Skeletal muscle satellite cell (primary cell): ENCODE data around the gene DBT.

Source experiments
- H3K27me3 ChIP-seq: 2 replicates; pipeline ENCODE4 v1.7.0; 2013; ENCODE audit warnings: low read length; ENCODE audit not compliant: control insufficient read depth, insufficient read depth
- H3K36me3 ChIP-seq: 2 replicates; pipeline ENCODE4 v1.7.0; 2013; ENCODE audit warnings: mild to moderate bottlenecking, control low read depth, low read length; ENCODE audit not compliant: insufficient read depth
- H3K4me1 ChIP-seq: 2 replicates; pipeline ENCODE4 v1.7.0; 2013; ENCODE audit warnings: low read length; ENCODE audit not compliant: control insufficient read depth, insufficient read depth
- H3K4me2 ChIP-seq: 2 replicates; pipeline ENCODE4 v1.7.0; 2013; ENCODE audit warnings: mild to moderate bottlenecking, low read length
- H3K4me3 ChIP-seq: 2 replicates; pipeline ENCODE4 v1.7.0; 2013; ENCODE audit warnings: low read length
- H3K9ac ChIP-seq: 2 replicates; pipeline ENCODE4 v1.7.0; 2013; ENCODE audit warnings: mild to moderate bottlenecking, low read depth, low read length, moderate library complexity
- H3K9me3 ChIP-seq: replicated peaks from 2 replicates; pipeline ENCODE4 v1.7.0; 2013; ENCODE audit warnings: mild to moderate bottlenecking, control low read depth, low read length

DBT gene

DNA sequence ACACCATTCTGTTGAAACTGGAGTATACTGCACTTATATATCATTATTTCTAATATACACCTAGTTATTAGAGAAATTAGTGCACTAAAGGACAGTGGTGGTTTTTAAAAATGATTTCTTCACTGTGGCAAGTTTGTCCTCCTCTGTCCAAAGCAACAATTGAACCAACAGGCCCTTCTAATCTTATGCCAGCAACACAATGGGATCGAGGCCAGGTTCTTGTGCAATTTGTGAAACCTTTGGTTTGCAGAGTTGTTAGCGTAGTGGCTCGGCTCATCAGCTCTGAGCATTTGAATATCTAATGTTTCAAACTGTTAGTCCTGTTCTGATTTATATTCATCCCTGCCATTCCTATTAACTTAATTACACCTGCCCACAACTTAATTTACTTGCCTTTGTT, 61.7 kb downstream of the DBT start:
- no peaks in the 10 kb centered on the region for H3K27me3 ChIP-seq
- peak overlapping the region; percentile 6 for H3K4me2 ChIP-seq
- H3K9ac ChIP-seq: no peak overlapping the region
- H3K4me3 ChIP-seq: no peak overlapping the region
- peaks cover 22% of the 10 kb centered on the region for H3K4me1 ChIP-seq
- H3K36me3 ChIP-seq: peaks cover 4% of the 10 kb centered on the region
- no peaks in the 10 kb centered on the region for H3K9me3 ChIP-seq

DNA sequence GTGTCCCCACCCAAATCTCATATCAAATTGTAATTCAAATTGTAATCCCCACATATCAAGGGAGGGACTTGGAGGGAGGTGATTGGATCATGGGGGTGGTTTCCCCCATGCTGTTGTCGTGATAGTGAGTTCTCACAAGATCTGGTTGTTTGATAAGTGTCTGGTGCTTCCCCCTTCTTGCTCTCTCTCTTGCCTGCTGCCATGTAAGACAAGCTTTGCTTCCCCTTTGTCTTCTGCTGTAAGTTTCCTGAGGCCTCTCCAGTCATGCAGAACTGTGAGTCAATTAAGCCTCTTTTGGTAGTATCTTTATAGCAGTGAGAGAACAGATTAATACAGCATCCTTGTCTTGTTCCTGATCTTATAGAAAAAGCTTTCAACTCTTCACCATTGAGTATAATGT, 65.1 kb downstream of the DBT start:
- H3K4me3 ChIP-seq: no peak overlapping the region
- H3K27me3 ChIP-seq: no peaks in the 10 kb centered on the region
- H3K4me1 ChIP-seq: peaks cover 19% of the 10 kb centered on the region
- no peak overlapping the region for H3K4me2 ChIP-seq
- no peaks in the 10 kb centered on the region for H3K36me3 ChIP-seq
- H3K9me3 ChIP-seq: no peaks in the 10 kb centered on the region
- no peak overlapping the region for H3K9ac ChIP-seq

DNA sequence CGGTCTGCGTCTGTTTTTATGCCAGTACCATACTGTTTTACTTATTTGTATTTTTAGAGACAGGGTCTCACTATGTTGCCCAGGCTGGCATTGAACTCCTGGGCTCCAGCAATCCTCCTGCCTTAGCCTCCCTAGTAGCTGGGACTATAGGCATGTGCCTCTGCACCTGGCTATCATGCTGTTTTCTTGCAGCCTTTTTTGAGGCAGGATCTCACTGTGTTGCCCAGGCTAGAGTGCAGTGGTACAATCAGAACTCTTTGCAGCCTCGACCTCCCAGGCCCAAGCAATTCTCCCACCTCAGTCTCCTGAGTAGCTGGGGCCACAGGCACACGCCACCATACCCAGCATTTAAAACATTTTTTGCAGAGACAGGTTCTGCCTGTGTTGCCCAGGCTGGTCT, 66.3 kb downstream of the DBT start:
- Histone ChIP-seq H3K9me3 (no peaks in the 10 kb centered on the region), H3K4me3 (no peak overlapping the region), H3K36me3 (no peaks in the 10 kb centered on the region), H3K27me3 (no peaks in the 10 kb centered on the region), H3K9ac (no peak overlapping the region), H3K4me2 (no peak overlapping the region), H3K4me1 (peaks cover 7% of the 10 kb centered on the region)

DNA sequence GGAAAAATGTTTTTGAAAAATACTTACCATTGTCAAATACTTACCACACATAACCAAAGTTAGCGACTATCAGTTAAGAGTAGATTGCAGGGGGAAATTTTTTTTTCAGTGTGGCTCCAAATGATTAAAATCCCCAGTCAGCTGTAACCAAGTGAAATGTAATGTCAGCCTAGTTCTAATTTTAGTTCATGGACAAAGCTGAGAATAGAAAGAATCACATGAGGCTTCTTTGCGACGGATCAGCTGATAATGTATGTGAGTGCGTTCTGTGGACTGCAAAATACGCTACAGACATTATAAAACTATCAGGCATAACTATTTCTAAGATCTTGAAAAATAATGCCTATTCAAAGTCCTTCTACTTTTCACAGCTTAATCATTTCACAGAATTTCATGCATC, 71.5 kb downstream of the DBT start, which contains the start of gene LRRC39:
TSS of gene LRRC39 (minus strand) at position 166 of the 400 bp plus-strand sequence. CDS start 9,740 bp downstream, outside the sequence.
- Histone ChIP-seq H3K4me2 (no peak within 1 kb of the TSS), H3K4me3 (no peak within 1 kb of the TSS), H3K27me3 (no peaks in the 10 kb centered on the region), H3K4me1 (no peaks in the 10 kb centered on the region), H3K9ac (no peak within 1 kb of the TSS), H3K36me3 (no peaks in the 10 kb centered on the region), H3K9me3 (no peaks in the 10 kb centered on the region)

DNA sequence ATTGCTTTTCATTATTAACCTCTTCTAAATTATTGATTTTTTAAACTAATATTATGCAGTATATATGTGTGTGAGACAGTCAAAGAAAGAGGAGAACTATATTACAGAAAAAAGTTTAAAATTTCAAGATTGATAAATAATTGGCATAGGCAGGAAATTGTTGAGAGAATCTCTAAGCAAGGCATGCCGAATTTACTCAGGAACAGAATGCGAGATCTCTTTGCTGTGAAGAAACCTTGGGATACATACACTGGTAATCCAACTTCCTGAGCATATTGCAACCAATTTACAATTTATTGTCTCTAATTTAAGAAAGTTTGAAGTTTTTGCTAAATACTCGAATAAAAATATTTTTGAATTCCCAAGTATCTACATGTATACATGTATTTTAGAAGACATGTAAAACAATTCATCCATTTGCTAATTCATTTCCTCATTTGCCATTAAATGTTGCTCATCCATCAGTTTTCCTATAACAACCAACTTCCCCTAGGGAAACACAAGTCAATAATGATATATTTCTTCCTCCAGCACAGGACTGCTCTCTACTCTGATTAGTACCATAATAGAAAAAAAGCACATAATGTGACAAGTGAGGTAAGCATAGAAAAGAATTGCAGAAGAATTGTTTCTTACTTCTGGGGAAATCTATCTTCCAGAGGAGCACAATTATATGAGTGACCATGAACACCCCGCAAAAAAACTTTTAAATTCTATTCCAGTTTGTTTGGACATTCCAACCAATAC, 72.2 kb downstream of the DBT start:
- H3K4me3 ChIP-seq: no peak overlapping the region
- no peak overlapping the region for H3K9ac ChIP-seq

DNA sequence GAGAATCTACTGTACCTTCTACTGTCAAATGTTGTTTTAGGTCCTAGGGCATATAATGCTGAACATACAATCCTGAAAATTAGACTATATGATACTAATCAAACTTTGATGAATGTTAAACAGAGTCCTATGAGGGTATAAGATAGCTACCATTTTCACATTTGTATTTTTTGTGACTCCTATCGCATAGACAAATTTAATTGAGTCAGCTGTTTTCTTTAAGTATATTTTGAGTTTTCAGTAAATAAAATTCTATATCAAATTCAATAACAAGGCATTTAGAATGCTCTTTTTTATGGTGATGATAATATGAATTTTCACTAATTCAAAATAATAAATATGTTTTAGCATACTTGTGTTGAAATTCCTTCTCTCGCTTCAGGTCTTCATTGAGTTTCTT, 81.6 kb downstream of the DBT start:
- H3K36me3 ChIP-seq: no peaks in the 10 kb centered on the region
- no peak overlapping the region for H3K4me3 ChIP-seq
- no peaks in the 10 kb centered on the region for H3K9me3 ChIP-seq
- H3K4me2 ChIP-seq: no peak overlapping the region
- H3K27me3 ChIP-seq: no peaks in the 10 kb centered on the region
- H3K4me1 ChIP-seq: no peaks in the 10 kb centered on the region
- no peak overlapping the region for H3K9ac ChIP-seq

More for the DNA sequence above, 72.2 kb downstream of the DBT start:
- H3K36me3 ChIP-seq: no peaks in the 10 kb centered on the region
- no peak overlapping the region for H3K4me2 ChIP-seq
- no peaks in the 10 kb centered on the region for H3K9me3 ChIP-seq
- no peaks in the 10 kb centered on the region for H3K4me1 ChIP-seq
- H3K27me3 ChIP-seq: no peaks in the 10 kb centered on the region

DNA sequence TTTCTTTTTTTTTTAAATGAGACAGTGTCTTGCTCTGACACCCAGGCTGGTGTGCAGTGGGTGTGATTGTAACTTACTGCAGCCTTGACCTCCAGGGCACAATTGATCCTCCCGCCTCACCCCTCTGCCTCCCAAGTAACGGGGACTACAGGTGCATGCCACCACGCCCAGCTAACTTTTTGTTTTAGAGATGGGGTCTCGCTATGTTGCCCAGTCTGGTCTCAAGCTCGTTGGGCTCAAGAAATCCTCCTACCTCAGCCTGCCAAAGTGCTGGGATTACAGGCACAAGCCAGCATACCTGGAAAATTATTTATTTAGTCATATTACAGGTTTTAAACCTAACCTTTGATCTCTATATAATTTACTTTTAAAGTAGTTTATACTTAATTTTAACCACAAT, 84.9 kb downstream of the DBT start:
- H3K9me3 ChIP-seq: no peaks in the 10 kb centered on the region
- H3K27me3 ChIP-seq: no peaks in the 10 kb centered on the region
- H3K9ac ChIP-seq: no peak overlapping the region
- peak overlapping the region; percentile 0 for H3K4me2 ChIP-seq
- H3K36me3 ChIP-seq: no peaks in the 10 kb centered on the region
- H3K4me3 ChIP-seq: no peak overlapping the region
- no peaks in the 10 kb centered on the region for H3K4me1 ChIP-seq

DNA sequence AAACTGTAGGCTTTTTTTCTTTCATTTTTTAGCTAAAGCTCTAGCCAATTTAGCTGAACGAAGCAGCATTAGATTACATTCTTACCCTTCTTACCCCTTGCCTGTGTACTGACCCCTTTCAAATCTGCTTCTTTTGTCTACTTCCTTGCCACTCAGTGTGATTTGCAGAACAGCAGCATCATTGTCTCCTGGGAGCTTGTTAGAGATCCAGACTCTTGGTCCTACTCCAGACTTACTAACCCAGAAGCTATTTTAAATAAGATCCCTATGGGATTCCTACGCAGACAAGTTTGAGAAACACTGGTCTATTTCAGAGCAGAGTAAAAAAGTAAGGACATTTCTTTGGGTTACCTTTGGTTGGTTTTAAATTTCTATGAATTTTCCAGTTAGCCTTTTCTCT, 85.4 kb downstream of the DBT start:
- Histone ChIP-seq H3K4me2 (peak overlapping the region; percentile 0), H3K36me3 (no peaks in the 10 kb centered on the region), H3K4me1 (no peaks in the 10 kb centered on the region), H3K9ac (no peak overlapping the region), H3K27me3 (no peaks in the 10 kb centered on the region), H3K4me3 (no peak overlapping the region), H3K9me3 (no peaks in the 10 kb centered on the region)

DNA sequence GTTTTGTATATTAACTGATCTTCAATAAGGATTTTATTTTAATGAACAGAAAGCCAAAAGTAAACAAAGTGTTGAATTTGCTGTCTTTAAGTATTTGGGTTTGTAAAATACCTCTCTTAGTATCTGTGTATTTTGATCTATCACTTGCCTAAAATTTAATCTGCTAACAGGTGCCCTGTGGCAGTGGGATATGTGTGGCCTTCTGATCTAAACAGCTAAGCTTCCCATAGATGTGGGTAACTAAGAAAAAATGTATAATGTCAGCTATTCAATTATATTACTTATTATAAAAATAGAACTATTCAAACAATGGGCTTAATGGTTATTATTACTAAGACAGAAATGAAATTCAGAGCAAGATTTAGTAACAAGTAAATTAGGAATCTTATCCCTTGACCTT, 86.8 kb downstream of the DBT start:
- Histone ChIP-seq H3K9me3 (no peaks in the 10 kb centered on the region), H3K27me3 (no peaks in the 10 kb centered on the region), H3K36me3 (no peaks in the 10 kb centered on the region), H3K4me3 (no peak overlapping the region), H3K9ac (no peak overlapping the region), H3K4me1 (no peaks in the 10 kb centered on the region), H3K4me2 (no peak overlapping the region)

DNA sequence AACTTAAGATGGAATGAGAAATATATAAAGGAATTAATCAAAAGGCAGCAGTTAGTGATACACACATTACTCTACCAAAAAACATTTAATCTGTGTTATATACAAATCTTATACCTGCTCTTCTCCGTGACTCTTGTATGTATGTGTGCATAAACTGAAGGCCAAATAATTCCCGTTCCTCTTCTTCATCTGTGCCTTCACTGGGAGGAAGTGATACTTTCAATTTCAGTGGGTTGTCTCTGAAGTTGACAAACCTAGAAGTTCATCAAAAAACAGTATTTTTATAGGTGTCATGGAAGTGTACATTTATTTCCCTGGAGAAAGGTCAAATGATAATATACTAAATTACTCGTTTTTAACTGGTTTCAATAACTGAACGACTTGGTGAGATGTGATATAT, 97.4 kb downstream of the DBT start:
- Histone ChIP-seq H3K36me3 (peaks cover 16% of the 10 kb centered on the region), H3K9me3 (no peaks in the 10 kb centered on the region), H3K9ac (no peak overlapping the region), H3K4me3 (no peak overlapping the region), H3K4me1 (no peaks in the 10 kb centered on the region), H3K4me2 (no peak overlapping the region), H3K27me3 (no peaks in the 10 kb centered on the region)

DNA sequence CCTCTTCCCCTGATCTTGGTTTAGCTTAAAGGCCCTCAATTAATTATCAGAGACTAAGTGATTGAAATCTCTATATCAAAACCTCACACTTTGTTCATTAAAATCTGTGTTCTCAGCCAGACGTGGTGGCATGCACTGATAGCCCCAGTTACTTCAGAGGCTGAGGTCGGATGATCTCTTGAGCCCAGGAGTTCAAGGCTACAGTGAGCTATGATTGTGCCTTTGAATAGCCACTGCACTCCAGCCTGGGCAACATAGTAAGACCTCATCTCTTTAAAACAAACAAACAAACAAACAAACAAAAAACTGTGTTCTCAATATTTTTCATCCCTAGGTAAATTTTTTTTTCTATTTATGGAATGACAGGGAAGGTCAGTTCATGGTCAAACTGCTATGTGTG, 98.0 kb downstream of the DBT start:
- no peaks in the 10 kb centered on the region for H3K27me3 ChIP-seq
- no peak overlapping the region for H3K4me2 ChIP-seq
- H3K9ac ChIP-seq: no peak overlapping the region
- no peaks in the 10 kb centered on the region for H3K4me1 ChIP-seq
- no peaks in the 10 kb centered on the region for H3K9me3 ChIP-seq
- H3K4me3 ChIP-seq: no peak overlapping the region
- H3K36me3 ChIP-seq: peaks cover 18% of the 10 kb centered on the region

DNA sequence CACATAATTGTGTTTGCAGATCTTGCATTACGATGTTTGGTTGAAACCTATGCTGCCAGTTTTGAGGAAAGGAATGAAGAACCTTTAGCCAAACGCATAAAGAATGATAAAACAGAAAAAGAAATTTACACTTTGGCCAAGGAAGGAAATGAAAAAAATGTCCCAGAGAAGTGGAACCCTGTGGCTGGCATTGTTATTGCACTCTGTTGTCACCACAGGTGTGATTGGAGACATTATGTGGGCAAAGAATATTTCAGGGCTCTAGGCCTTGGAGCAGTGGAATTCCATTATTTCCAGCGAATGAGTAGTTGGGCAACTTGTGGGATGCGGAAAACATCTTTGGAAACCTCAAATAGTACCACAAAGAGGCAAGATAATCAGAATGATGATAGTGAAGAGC, 101.8 kb downstream of the DBT start:
- H3K9ac ChIP-seq: no peak overlapping the region
- H3K4me3 ChIP-seq: no peak overlapping the region
- H3K27me3 ChIP-seq: no peaks in the 10 kb centered on the region
- H3K4me2 ChIP-seq: no peak overlapping the region
- H3K36me3 ChIP-seq: peaks cover 48% of the 10 kb centered on the region
- H3K9me3 ChIP-seq: no peaks in the 10 kb centered on the region
- H3K4me1 ChIP-seq: no peaks in the 10 kb centered on the region
